GM12878 (cell line): ENCODE measurements around the gene POC1B. TPM values are rescaled to one million over a fixed set of nuclear protein-coding genes. Genes with fewer than 3 reads are reported as not detected.

ENCODE experiments used
- ATAC-seq: fragments of 200-7000 bp; cut with Tn5 transposase; 3 replicates; pipeline ENCODE4 v1.9.1; 2020; ENCODE audit warnings: mild to moderate bottlenecking, moderate library complexity
- BruUV-seq: library from RNA; stranded (reverse); fragments of 400-500 nt; replicated peaks from 2 replicates; lab custom pipeline; 2021; lab: Mats Ljungman, UMichigan
- CTCF ChIA-PET: fragments of 300-600 bp; sonication (Branson Sonifier 250); formaldehyde crosslinking; extraction: SDS; loops from one replicate; lab custom pipeline; 2021; ENCODE audit warnings: inconsistent platforms; lab: Yijun Ruan, JAX
- POLR2A ChIA-PET: fragments of 350-600 bp; formaldehyde crosslinking; extraction: SDS; loops from one replicate; lab custom pipeline; 2021; ENCODE audit warnings: inconsistent platforms; lab: Charles Lee
- RAD21 ChIA-PET: fragments of 300-600 bp; sonication (Branson Sonifier 250); formaldehyde crosslinking; loops from one replicate; lab custom pipeline; 2023; ENCODE audit warnings: antibody characterized with exemption; ENCODE audit not compliant: unreplicated experiment; lab: Charles Lee
- SMC1A ChIA-PET: fragments of 300-600 bp; sonication (Branson Sonifier 250); formaldehyde crosslinking; loops from one replicate; lab custom pipeline; 2023; ENCODE audit not compliant: unreplicated experiment, uncharacterized antibody; lab: Charles Lee
- DNase-seq: peaks from one replicate; pipeline ENCODE4 v3.0.0-alpha.2; 2011; ENCODE audit warnings: low read depth, low spot score
- FAIRE-seq: peaks from 3 replicates; lab custom pipeline; 2011; peaks lifted over from hg19 to GRCh38; lab: Jason Lieb, UNC
- H2AFZ ChIP-seq: 2 replicates; pipeline ENCODE4 v1.6.0; 2011; ENCODE audit warnings: low read depth, low read length, control low read depth; ENCODE audit not compliant: control insufficient read depth
- H3K27ac ChIP-seq: 2 replicates; pipeline ENCODE4 v1.5.1; 2011; ENCODE audit warnings: control low read depth; ENCODE audit not compliant: control insufficient read depth, insufficient read depth
- H3K27me3 ChIP-seq, 2 experiments: replicated peaks in 1 of 2; 2 replicates each; pipeline versions ENCODE4 v1.6.0 to v1.6.1; 2011; ENCODE audit warnings: low read length in 1 of 2; ENCODE audit not compliant: control insufficient read depth in 2 of 2, insufficient read depth in 2 of 2
- H3K36me3 ChIP-seq, 2 experiments: 2 replicates each; pipeline ENCODE4 v1.5.1; 2011; ENCODE audit warnings: low read length in 1 of 2; ENCODE audit not compliant: control insufficient read depth in 2 of 2, insufficient read depth in 2 of 2
- H3K4me1 ChIP-seq: 2 replicates; pipeline ENCODE4 v1.6.1; 2011; ENCODE audit warnings: mild to moderate bottlenecking, low read length, moderate library complexity, mixed read lengths; ENCODE audit not compliant: control insufficient read depth, insufficient read depth
- H3K4me2 ChIP-seq: 2 replicates; pipeline ENCODE4 v1.6.0; 2011; ENCODE audit warnings: control low read depth; ENCODE audit not compliant: control insufficient read depth, insufficient read depth
- H3K4me3 ChIP-seq: fragments of 200-600 bp; sonication (generic); 2 replicates; pipeline ENCODE4 v1.5.1; 2016
- H3K79me2 ChIP-seq: 2 replicates; pipeline ENCODE4 v1.6.0; 2011; ENCODE audit warnings: low read length; ENCODE audit not compliant: control insufficient read depth, insufficient read depth
- H3K9ac ChIP-seq: 2 replicates; pipeline ENCODE4 v1.8.0; 2011; ENCODE audit warnings: low read length, control low read depth, mixed read lengths; ENCODE audit not compliant: control insufficient read depth, insufficient read depth
- H3K9me3 ChIP-seq: replicated peaks from 3 replicates; pipeline ENCODE4 v1.5.1; 2011; ENCODE audit warnings: mild to moderate bottlenecking, low read length; ENCODE audit not compliant: control insufficient read depth, insufficient read depth
- H4K20me1 ChIP-seq: 2 replicates; pipeline ENCODE4 v1.6.0; 2011; ENCODE audit not compliant: control insufficient read depth, insufficient read depth
- GATAD2B ChIP-seq: fragments of 450-650 bp; conservative IDR thresholded peaks from 2 replicates; pipeline ENCODE4 v1.6.1; 2017; ENCODE audit warnings: low read depth, mild to moderate bottlenecking, moderate library complexity
- IRF4 ChIP-seq: IDR thresholded peaks from 2 replicates; pipeline ENCODE4 v1.6.1; 2011; ENCODE audit warnings: low read depth, low read length
- MTA3 ChIP-seq: IDR thresholded peaks from 2 replicates; pipeline ENCODE4 v1.6.1; 2012; ENCODE audit warnings: low read length, inconsistent platforms, borderline replicate concordance
- NFYA ChIP-seq: IDR thresholded peaks from 2 replicates; pipeline ENCODE4 v1.6.1; 2011; ENCODE audit warnings: low read depth, mild to moderate bottlenecking, low read length, improper control_type of control experiment, borderline replicate concordance
- PAX5 ChIP-seq: IDR thresholded peaks from 2 replicates; pipeline ENCODE4 v1.6.1; 2011; ENCODE audit warnings: low read depth, low read length, borderline replicate concordance
- PAX8 ChIP-seq: fragments of 450-650 bp; IDR thresholded peaks from 2 replicates; pipeline ENCODE4 v1.6.1; 2017; ENCODE audit warnings: mild to moderate bottlenecking, moderate library complexity
- PML ChIP-seq: IDR thresholded peaks from 2 replicates; pipeline ENCODE4 v1.6.1; 2012; ENCODE audit warnings: low read length, inconsistent platforms
- RAD51 ChIP-seq: fragments of 450-650 bp; IDR thresholded peaks from 2 replicates; pipeline ENCODE4 v1.6.1; 2016; ENCODE audit warnings: moderate library complexity, mild to moderate bottlenecking, inconsistent platforms
- SREBF1 ChIP-seq: IDR thresholded peaks from 2 replicates; pipeline ENCODE4 v1.6.1; 2012; ENCODE audit warnings: mild to moderate bottlenecking, low read length
- TARDBP ChIP-seq: IDR thresholded peaks from 2 replicates; pipeline ENCODE4 v1.6.1; 2016; ENCODE audit warnings: borderline replicate concordance
- ZZZ3 ChIP-seq: IDR thresholded peaks from 2 replicates; pipeline ENCODE4 v1.6.1; 2011; ENCODE audit warnings: low read depth; ENCODE audit not compliant: control insufficient read depth, insufficient read length
- WGBS: methylation state at CpG from one replicate; pipeline ENCODE4 v1.1.6; 2016; ENCODE audit warnings: low lambda C conversion rate; ENCODE audit not compliant: insufficient replicate concordance, insufficient coverage; ENCODE audit errors: missing lambda C conversion rate; 5-methylcytosine and 5-hydroxymethylcytosine counted together
- in situ Hi-C: fragments of 300-500 bp; cut with MboI; formaldehyde crosslinking; loops from 9 replicates; pipeline ENCODE4 v1.14.3; 2018; ENCODE audit warnings: mixed read lengths
- intact Hi-C: fragments of 100-400 bp; cut with micrococcal nuclease; formaldehyde crosslinking; loops from one replicate; pipeline ENCODE4 v1.14.2; 2022; ENCODE audit not compliant: unreplicated experiment
- polyA plus RNA-seq, 11 experiments: library from polyadenylated mRNA; depleted of rRNA in 4 of 11; unstranded in 6 of 11; stranded (reverse) in 5 of 11; fragments of >200 nt; fragmentation: Nextera tagmentation in 4 of 11; fragmentation: Illumina TruSeq in 1 of 11; extraction: Ambion mirVana in 4 of 11; extraction: Trizol in 1 of 11; gene quantifications; 1 replicate in 1 of 11; 2 replicates in 10 of 11; pipeline versions ENCODE4 v1.2.1 to v1.2.3, GENCODE V29; 2011 to 2016; ENCODE audit warnings: inconsistent platforms in 2 of 11, missing spikeins in 2 of 11, low read depth in 1 of 11
- total RNA-seq, 4 experiments: library from RNA; depleted of rRNA in 3 of 4; stranded (reverse); fragments of >200 nt in 3 of 4; fragmentation: Illumina TruSeq in 1 of 4; extraction: Trizol in 1 of 4; gene quantifications; 2 replicates each; pipeline versions ENCODE4 v1.2.1 to v1.2.3, GENCODE V29; 2013 to 2021
- TF ChIP-seq, protein P1 (sequence below): IDR thresholded peaks from 2 replicates; pipeline ENCODE4 v1.6.1; 2011; ENCODE audit warnings: low read depth, mild to moderate bottlenecking, low read length, moderate library complexity, borderline replicate concordance; ENCODE audit errors: extremely low read depth
- TF ChIP-seq, protein P2 (sequence below): fragments of 450-650 bp; IDR thresholded peaks from 2 replicates; pipeline ENCODE4 v1.6.1; 2017; ENCODE audit warnings: mild to moderate bottlenecking
- TF ChIP-seq, protein P3 (sequence below): IDR thresholded peaks from 2 replicates; pipeline ENCODE4 v1.6.1; 2011; ENCODE audit warnings: low read depth, low read length, improper control_type of control experiment, borderline replicate concordance
- TF ChIP-seq, protein P4 (sequence below): fragments of 150-350 bp; IDR thresholded peaks from 2 replicates; pipeline ENCODE4 v1.6.1; 2016; ENCODE audit warnings: low read depth, low read length
- TF ChIP-seq, protein P5 (sequence below): fragments of 450-650 bp; IDR thresholded peaks from 2 replicates; pipeline ENCODE4 v1.6.1; 2014; ENCODE audit warnings: mild to moderate bottlenecking

POC1B gene
- total and polyA plus RNA-seq, 10 of the 15 experiments (the other 5 are each of a cell fraction or from before 2014, with no cell fraction given) = 4.4 to 17.8 (median 11.3) TPM

DNA sequence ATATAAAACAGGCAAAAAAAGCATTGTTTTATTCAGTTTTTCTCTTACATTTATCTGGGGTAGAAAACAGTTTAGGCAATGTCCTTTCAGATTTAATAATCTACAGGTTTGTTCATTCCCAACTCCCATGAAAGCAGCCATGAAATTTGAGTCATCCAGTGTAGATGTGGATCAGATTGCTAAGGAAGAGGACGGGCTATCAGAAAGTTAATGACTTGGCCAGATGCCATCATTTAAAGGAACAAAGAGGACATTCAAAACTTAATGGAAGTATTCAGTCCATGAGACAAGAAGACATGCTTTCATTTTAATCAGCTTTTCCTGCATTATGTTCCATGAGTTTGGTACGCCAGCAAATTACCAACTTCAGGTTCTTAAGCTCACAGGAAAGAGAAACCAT, 31.1 kb upstream of the POC1B start (continued):
- TF ChIP-seq, protein P1, sequence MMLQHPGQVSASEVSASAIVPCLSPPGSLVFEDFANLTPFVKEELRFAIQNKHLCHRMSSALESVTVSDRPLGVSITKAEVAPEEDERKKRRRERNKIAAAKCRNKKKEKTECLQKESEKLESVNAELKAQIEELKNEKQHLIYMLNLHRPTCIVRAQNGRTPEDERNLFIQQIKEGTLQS = no peak
- no peak for TF ChIP-seq PAX5
- no peak for TF ChIP-seq PAX8
- TF ChIP-seq, all 136 proteins: peak for 0

DNA sequence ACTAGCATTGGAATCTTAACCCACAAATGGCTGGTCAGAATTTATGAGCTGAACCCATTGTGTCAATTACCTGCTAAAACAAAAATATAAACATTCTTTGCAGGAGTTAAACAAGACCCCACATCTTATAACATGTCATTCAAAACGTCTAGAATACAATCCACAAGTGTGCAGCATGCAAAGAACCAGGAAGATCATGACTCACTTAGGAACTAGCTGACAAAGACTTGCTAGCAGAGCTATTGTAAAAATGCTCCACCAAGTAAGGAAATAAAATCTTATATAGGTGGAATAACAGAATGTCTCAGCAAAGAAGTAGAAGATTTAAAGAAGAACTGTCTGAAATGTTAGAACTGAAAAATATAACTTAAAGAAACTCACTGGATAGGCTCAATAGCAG, 26.5 kb upstream of the POC1B start:
- Histone ChIP-seq H3K27me3 (no peaks in the 10 kb centered on the region), H3K4me3 (no peak overlapping the region), H3K4me1 (no peaks in the 10 kb centered on the region), H3K79me2 (no peaks in the 10 kb centered on the region), H3K27ac (no peak overlapping the region), H2AFZ (no peak overlapping the region), H3K9ac (no peak overlapping the region), H3K4me2 (no peak overlapping the region), H4K20me1 (no peaks in the 10 kb centered on the region), H3K9me3 (no peaks in the 10 kb centered on the region), H3K36me3 (no peaks in the 10 kb centered on the region)
- ChIA-PET CTCF (interaction anchor here (1.1 to 3.3 kb wide), 3 partner anchors 9 to 551 kb away, joined by 3 to 17 read pairs (median 8); no protein-coding TSS in a partner anchor), RAD21 (interaction anchor here (1.3 to 1.4 kb wide), 2 partner anchors 9 to 25 kb away, joined by 3 to 4 read pairs; no protein-coding TSS in a partner anchor), SMC1A (interaction anchor here (0.7 to 2.1 kb wide), 4 partner anchors 9 to 461 kb away, joined by 3 to 9 read pairs (median 4); no protein-coding TSS in a partner anchor), POLR2A (interaction anchor here (1.0 kb wide), 1 partner anchor 398 kb away, joined by 3 read pairs; no protein-coding TSS in a partner anchor)
- in situ Hi-C loops = no loop called here
- no peak for DNase-seq
- intact Hi-C loops = no loop called here
- no peak for ATAC-seq
- 0% methylated on average over 1 of the region's 1 CpG for WGBS
- BruUV-seq = no TSS peak
- no peak for FAIRE-seq
- TF ChIP-seq PML (no peak), IRF4 (no peak), SREBF1 (no peak), RAD51 (no peak), MTA3 (no peak), TARDBP (no peak), GATAD2B (no peak), ZZZ3 (no peak), NFYA (no peak)
- TF ChIP-seq, protein P2, sequence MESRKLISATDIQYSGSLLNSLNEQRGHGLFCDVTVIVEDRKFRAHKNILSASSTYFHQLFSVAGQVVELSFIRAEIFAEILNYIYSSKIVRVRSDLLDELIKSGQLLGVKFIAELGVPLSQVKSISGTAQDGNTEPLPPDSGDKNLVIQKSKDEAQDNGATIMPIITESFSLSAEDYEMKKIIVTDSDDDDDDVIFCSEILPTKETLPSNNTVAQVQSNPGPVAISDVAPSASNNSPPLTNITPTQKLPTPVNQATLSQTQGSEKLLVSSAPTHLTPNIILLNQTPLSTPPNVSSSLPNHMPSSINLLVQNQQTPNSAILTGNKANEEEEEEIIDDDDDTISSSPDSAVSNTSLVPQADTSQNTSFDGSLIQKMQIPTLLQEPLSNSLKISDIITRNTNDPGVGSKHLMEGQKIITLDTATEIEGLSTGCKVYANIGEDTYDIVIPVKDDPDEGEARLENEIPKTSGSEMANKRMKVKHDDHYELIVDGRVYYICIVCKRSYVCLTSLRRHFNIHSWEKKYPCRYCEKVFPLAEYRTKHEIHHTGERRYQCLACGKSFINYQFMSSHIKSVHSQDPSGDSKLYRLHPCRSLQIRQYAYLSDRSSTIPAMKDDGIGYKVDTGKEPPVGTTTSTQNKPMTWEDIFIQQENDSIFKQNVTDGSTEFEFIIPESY = no peak
- TF ChIP-seq, protein P3, sequence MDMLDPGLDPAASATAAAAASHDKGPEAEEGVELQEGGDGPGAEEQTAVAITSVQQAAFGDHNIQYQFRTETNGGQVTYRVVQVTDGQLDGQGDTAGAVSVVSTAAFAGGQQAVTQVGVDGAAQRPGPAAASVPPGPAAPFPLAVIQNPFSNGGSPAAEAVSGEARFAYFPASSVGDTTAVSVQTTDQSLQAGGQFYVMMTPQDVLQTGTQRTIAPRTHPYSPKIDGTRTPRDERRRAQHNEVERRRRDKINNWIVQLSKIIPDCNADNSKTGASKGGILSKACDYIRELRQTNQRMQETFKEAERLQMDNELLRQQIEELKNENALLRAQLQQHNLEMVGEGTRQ = no peak
- TF ChIP-seq, protein P4, sequence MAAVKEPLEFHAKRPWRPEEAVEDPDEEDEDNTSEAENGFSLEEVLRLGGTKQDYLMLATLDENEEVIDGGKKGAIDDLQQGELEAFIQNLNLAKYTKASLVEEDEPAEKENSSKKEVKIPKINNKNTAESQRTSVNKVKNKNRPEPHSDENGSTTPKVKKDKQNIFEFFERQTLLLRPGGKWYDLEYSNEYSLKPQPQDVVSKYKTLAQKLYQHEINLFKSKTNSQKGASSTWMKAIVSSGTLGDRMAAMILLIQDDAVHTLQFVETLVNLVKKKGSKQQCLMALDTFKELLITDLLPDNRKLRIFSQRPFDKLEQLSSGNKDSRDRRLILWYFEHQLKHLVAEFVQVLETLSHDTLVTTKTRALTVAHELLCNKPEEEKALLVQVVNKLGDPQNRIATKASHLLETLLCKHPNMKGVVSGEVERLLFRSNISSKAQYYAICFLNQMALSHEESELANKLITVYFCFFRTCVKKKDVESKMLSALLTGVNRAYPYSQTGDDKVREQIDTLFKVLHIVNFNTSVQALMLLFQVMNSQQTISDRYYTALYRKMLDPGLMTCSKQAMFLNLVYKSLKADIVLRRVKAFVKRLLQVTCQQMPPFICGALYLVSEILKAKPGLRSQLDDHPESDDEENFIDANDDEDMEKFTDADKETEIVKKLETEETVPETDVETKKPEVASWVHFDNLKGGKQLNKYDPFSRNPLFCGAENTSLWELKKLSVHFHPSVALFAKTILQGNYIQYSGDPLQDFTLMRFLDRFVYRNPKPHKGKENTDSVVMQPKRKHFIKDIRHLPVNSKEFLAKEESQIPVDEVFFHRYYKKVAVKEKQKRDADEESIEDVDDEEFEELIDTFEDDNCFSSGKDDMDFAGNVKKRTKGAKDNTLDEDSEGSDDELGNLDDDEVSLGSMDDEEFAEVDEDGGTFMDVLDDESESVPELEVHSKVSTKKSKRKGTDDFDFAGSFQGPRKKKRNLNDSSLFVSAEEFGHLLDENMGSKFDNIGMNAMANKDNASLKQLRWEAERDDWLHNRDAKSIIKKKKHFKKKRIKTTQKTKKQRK = no peak
- TF ChIP-seq, protein P5, sequence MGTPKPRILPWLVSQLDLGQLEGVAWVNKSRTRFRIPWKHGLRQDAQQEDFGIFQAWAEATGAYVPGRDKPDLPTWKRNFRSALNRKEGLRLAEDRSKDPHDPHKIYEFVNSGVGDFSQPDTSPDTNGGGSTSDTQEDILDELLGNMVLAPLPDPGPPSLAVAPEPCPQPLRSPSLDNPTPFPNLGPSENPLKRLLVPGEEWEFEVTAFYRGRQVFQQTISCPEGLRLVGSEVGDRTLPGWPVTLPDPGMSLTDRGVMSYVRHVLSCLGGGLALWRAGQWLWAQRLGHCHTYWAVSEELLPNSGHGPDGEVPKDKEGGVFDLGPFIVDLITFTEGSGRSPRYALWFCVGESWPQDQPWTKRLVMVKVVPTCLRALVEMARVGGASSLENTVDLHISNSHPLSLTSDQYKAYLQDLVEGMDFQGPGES = no peak
